Ureter (tissue), 1 donor: ENCODE data around the gene TST. TPM values are rescaled to one million over a fixed set of nuclear protein-coding genes. Genes with fewer than 3 reads are reported as not detected.

Source experiments
- DNase-seq: peaks from one replicate; pipeline ENCODE4 v3.0.0-alpha.2; 2020; ENCODE audit warnings: low spot score
- total RNA-seq: library from RNA; stranded (reverse); gene quantifications from one replicate; pipeline ENCODE4 v1.2.4, GENCODE V29; 2023
- donor health status: DM: yes; HTN: yes; CAD: no.

The TST gene
- total RNA-seq, 1 donor from 2014 or later, result 53.4 TPM

GRCh38 chr22:36986242-36986821, 32.9 kb downstream of the TST start:
- DNase-seq, result no peak

GRCh38 chr22:36985211-36985889, 33.9 kb downstream of the TST start:
- no peak for DNase-seq

GRCh38 chr22:36982136-36982535, 37.1 kb downstream of the TST start:
- no peak for DNase-seq

- DNase-seq, result no peak
These were observed 37.9 kb downstream of the TST start for GRCh38 chr22:36981247-36981775.

GRCh38 chr22:36979016-36979910, 40.0 kb downstream of the TST start:
- DNase-seq, result no peak

- DNase-seq, result peak; percentile 93
These were observed 41.1 kb downstream of the TST start for GRCh38 chr22:36977947-36978660.

GRCh38 chr22:36977401-36977861, 41.8 kb downstream of the TST start:
- DNase-seq, result peak; percentile 57

GRCh38 chr22:36976606-36977005, 42.6 kb downstream of the TST start:
- no peak for DNase-seq

GRCh38 chr22:36971341-36972125, 47.7 kb downstream of the TST start:
- no peak for DNase-seq

GRCh38 chr22:36968249-36968964, 50.8 kb downstream of the TST start:
- no peak for DNase-seq

GRCh38 chr22:36966851-36967540, 52.3 kb downstream of the TST start:
- no peak for DNase-seq

GRCh38 chr22:36965696-36966095, 53.6 kb downstream of the TST start:
- DNase-seq, result no peak

GRCh38 chr22:36964106-36964505, 55.1 kb downstream of the TST start:
- DNase-seq, result no peak

GRCh38 chr22:36963302-36963701, 55.9 kb downstream of the TST start:
- no peak for DNase-seq

GRCh38 chr22:36961626-36962025, 57.6 kb downstream of the TST start:
- DNase-seq, result no peak
